H9 (cell line): ENCODE results near the gene CYB5A. TPM values are rescaled to one million over a fixed set of nuclear protein-coding genes. Genes with fewer than 3 reads are reported as not detected.

Experiments used
- DNase-seq: peaks from one replicate; pipeline ENCODE4 v3.0.0-alpha.2; 2017
- H2AFZ ChIP-seq: one replicate; pipeline ENCODE4 v1.6.1; 2013; ENCODE audit warnings: mild to moderate bottlenecking, low read length, control low read depth, moderate library complexity
- H2AK5ac ChIP-seq: 2 replicates; pipeline ENCODE4 v1.6.1; 2013; ENCODE audit warnings: low read length, control low read depth, mixed read lengths; ENCODE audit not compliant: insufficient read length
- H2BK120ac ChIP-seq: one replicate; pipeline ENCODE4 v1.6.1; 2013; ENCODE audit warnings: low read depth, mild to moderate bottlenecking, low read length, control low read depth, inconsistent platforms; ENCODE audit not compliant: poor library complexity, severe bottlenecking
- H2BK12ac ChIP-seq: 2 replicates; pipeline ENCODE4 v1.6.1; 2013; ENCODE audit warnings: low read length, control low read depth, mixed read lengths, low read depth; ENCODE audit not compliant: insufficient read length
- H2BK15ac ChIP-seq: 2 replicates; pipeline ENCODE4 v1.6.1; 2013; ENCODE audit warnings: low read depth, low read length, control low read depth
- H2BK20ac ChIP-seq: one replicate; pipeline ENCODE4 v1.6.1; 2013; ENCODE audit warnings: low read depth, mild to moderate bottlenecking, low read length, control low read depth, inconsistent platforms; ENCODE audit not compliant: poor library complexity, severe bottlenecking
- H2BK5ac ChIP-seq: 2 replicates; pipeline ENCODE4 v1.6.1; 2013; ENCODE audit warnings: low read length, control low read depth, mixed read lengths; ENCODE audit not compliant: insufficient read length
- H3K14ac ChIP-seq: 2 replicates; pipeline ENCODE4 v1.6.1; 2013; ENCODE audit warnings: low read length, control low read depth; ENCODE audit not compliant: insufficient read depth
- H3K18ac ChIP-seq: 2 replicates; pipeline ENCODE4 v1.6.1; 2013; ENCODE audit warnings: low read depth, mild to moderate bottlenecking, mixed read lengths, low read length, control low read depth; ENCODE audit not compliant: insufficient read length
- H3K23ac ChIP-seq: 2 replicates; pipeline ENCODE4 v1.6.1; 2013; ENCODE audit warnings: low read length, control low read depth, mixed read lengths, low read depth; ENCODE audit not compliant: insufficient read length
- H3K23me2 ChIP-seq: 2 replicates; pipeline ENCODE4 v1.6.1; 2013; ENCODE audit warnings: low read depth, mild to moderate bottlenecking, mixed read lengths, low read length, control low read depth; ENCODE audit not compliant: insufficient read length, poor library complexity, severe bottlenecking
- H3K27ac ChIP-seq: 2 replicates; pipeline ENCODE4 v1.5.1; 2013; ENCODE audit warnings: low read length, control low read depth, mixed read lengths, low read depth; ENCODE audit not compliant: insufficient read length
- H3K27me3 ChIP-seq: 2 replicates; pipeline ENCODE4 v1.6.1; 2013; ENCODE audit warnings: low read length, control low read depth, inconsistent platforms; ENCODE audit not compliant: insufficient read depth
- H3K4ac ChIP-seq: 2 replicates; pipeline ENCODE4 v1.6.1; 2013; ENCODE audit warnings: low read depth, mild to moderate bottlenecking, control low read depth, inconsistent platforms, low read length, moderate library complexity
- H3K4me1 ChIP-seq: 2 replicates; pipeline ENCODE4 v1.6.1; 2013; ENCODE audit warnings: low read length, control low read depth, inconsistent platforms; ENCODE audit not compliant: insufficient read depth
- H3K4me2 ChIP-seq: 2 replicates; pipeline ENCODE4 v1.6.1; 2013; ENCODE audit warnings: low read length, control low read depth, mixed read lengths; ENCODE audit not compliant: insufficient read length, insufficient read depth
- H3K56ac ChIP-seq: 2 replicates; pipeline ENCODE4 v1.6.1; 2013; ENCODE audit warnings: low read depth, mild to moderate bottlenecking, mixed read lengths, low read length, control low read depth; ENCODE audit not compliant: insufficient read length
- H3K79me1 ChIP-seq: 2 replicates; pipeline ENCODE4 v1.6.1; 2013; ENCODE audit warnings: low read depth, mild to moderate bottlenecking, moderate library complexity, low read length, control low read depth, inconsistent platforms; ENCODE audit not compliant: insufficient read depth, poor library complexity, severe bottlenecking
- H3K79me2 ChIP-seq: 2 replicates; pipeline ENCODE4 v1.6.1; 2013; ENCODE audit warnings: low read length, control low read depth, inconsistent platforms; ENCODE audit not compliant: insufficient read depth
- H3K9ac ChIP-seq: 2 replicates; pipeline ENCODE4 v1.6.1; 2013; ENCODE audit warnings: low read length, control low read depth, mixed read lengths; ENCODE audit not compliant: insufficient read length; ENCODE audit errors: extremely low read depth
- H3K9me3 ChIP-seq: one replicate; pipeline ENCODE4 v1.6.1; 2013; ENCODE audit warnings: low read depth, low read length, inconsistent platforms; ENCODE audit not compliant: control insufficient read depth
- H3T11ph ChIP-seq: one replicate; pipeline ENCODE4 v1.6.1; 2013; ENCODE audit warnings: mild to moderate bottlenecking, low read length, control low read depth, inconsistent platforms
- H4K20me1 ChIP-seq: one replicate; pipeline ENCODE4 v1.6.1; 2013; ENCODE audit not compliant: control insufficient read depth, insufficient read length, insufficient read depth
- H4K5ac ChIP-seq: 2 replicates; pipeline ENCODE4 v1.6.1; 2013; ENCODE audit warnings: low read depth, mild to moderate bottlenecking, mixed read lengths, low read length, control low read depth; ENCODE audit not compliant: insufficient read length
- H4K8ac ChIP-seq: replicated peaks from 2 replicates; pipeline ENCODE4 v1.6.1; 2013; ENCODE audit warnings: low read length, control low read depth, mixed read lengths, low read depth; ENCODE audit not compliant: insufficient read length
- H4K91ac ChIP-seq: 2 replicates; pipeline ENCODE4 v1.6.1; 2013; ENCODE audit warnings: low read depth, mild to moderate bottlenecking, moderate library complexity, mixed read lengths, low read length, control low read depth; ENCODE audit not compliant: insufficient read length
- H3K27ac Mint-ChIP-seq, 3 experiments: 2 replicates in 2 of 3; 3 replicates in 1 of 3; pipeline ENCODE4 v1.8.0; 2020 to 2021; ENCODE audit warnings: mixed read lengths in 3 of 3, mild to moderate bottlenecking in 1 of 3, moderate library complexity in 1 of 3
- H3K27me3 Mint-ChIP-seq: 2 replicates; pipeline ENCODE4 v1.8.0; 2021; ENCODE audit warnings: low read depth, mild to moderate bottlenecking, moderate library complexity, mixed read lengths
- H3K36me3 Mint-ChIP-seq, 3 experiments: 2 replicates in 2 of 3; 3 replicates in 1 of 3; pipeline ENCODE4 v1.8.0; 2020 to 2021; ENCODE audit warnings: low read depth in 3 of 3, mixed read lengths in 3 of 3; ENCODE audit not compliant: insufficient read depth in 1 of 3
- H3K4me1 Mint-ChIP-seq, 2 experiments: 2 replicates each; pipeline ENCODE4 v1.8.0; 2020; ENCODE audit warnings: mixed read lengths in 2 of 2
- H3K4me3 Mint-ChIP-seq, 2 experiments: 2 replicates in 1 of 2; 3 replicates in 1 of 2; pipeline ENCODE4 v1.8.0; 2020 to 2021; ENCODE audit warnings: mild to moderate bottlenecking in 2 of 2, mixed read lengths in 2 of 2, moderate library complexity in 1 of 2
- H3K9me3 Mint-ChIP-seq, 2 experiments: 2 replicates in 1 of 2; 3 replicates in 1 of 2; pipeline ENCODE4 v1.8.0; 2020; ENCODE audit warnings: mild to moderate bottlenecking in 2 of 2, mixed read lengths in 2 of 2, moderate library complexity in 1 of 2
- CTCF ChIP-seq: fragments of 200-600 bp; sonication (generic); conservative IDR thresholded peaks from 3 replicates; pipeline ENCODE4 v1.8.0; 2021; ENCODE audit warnings: antibody characterized with exemption, mild to moderate bottlenecking
- WGBS: extraction: QIAGEN DNeasy Blood & Tissue Kit; methylation state at CpG from one replicate; pipeline ENCODE4 v1.1.7; 2013; ENCODE audit warnings: missing lambda C conversion rate, low lambda C conversion rate, mixed read lengths; ENCODE audit not compliant: insufficient read length; ENCODE audit errors: extremely low coverage; 5-methylcytosine and 5-hydroxymethylcytosine counted together
- total RNA-seq: library from RNA; stranded (reverse); gene quantifications from 2 replicates; pipeline ENCODE4 v1.2.1, GENCODE V29; 2021

The CYB5A gene
- total RNA-seq, 1 experiment from 2014 or later: 93.2 TPM

GRCh38 chr18:74315464-74316256 is 23.9 kb upstream of the CYB5A start, which contains the start of gene C18orf63:
Gene C18orf63, plus strand, starts transcription at chr18:74315839. Its CDS starts 2,027 bp downstream, at chr18:74317866.
- Mint-ChIP-seq H3K9me3 (peaks cover 4 to 5% of the 10 kb centered on the region in 2 experiments; a peak in 4 of 5 replicates), H3K36me3 (peaks cover 0 to 2% (median 0%) of the 10 kb centered on the region in 3 experiments; a peak in 1 of 7 replicates), H3K27ac (peak within 1 kb of the TSS in 1 of 3 experiments; percentile 33; a peak in 1 of 7 replicates), H3K4me3 (no peak within 1 kb of the TSS), H3K27me3 (peaks cover 8% of the 10 kb centered on the region; the same call in 1 of the 2 replicates), H3K4me1 (peaks cover 5 to 8% of the 10 kb centered on the region in 2 experiments; a peak in 3 of 4 replicates)
- H4K5ac ChIP-seq: peak within 1 kb of the TSS; percentile 94
- no peak within 1 kb of the TSS; the same call in 1 of the 2 replicates for H3K4ac ChIP-seq
- H3K79me2 ChIP-seq: no peaks in the 10 kb centered on the region
- H2AFZ ChIP-seq: no peak within 1 kb of the TSS
- H3K27me3 ChIP-seq: no peaks in the 10 kb centered on the region
- H2AK5ac ChIP-seq: no peak within 1 kb of the TSS
- no peak within 1 kb of the TSS for H3K27ac ChIP-seq
- H3T11ph ChIP-seq: no peak within 1 kb of the TSS
- no peak within 1 kb of the TSS for H2BK120ac ChIP-seq
- peak within 1 kb of the TSS; percentile 64 for H2BK5ac ChIP-seq
- no peak within 1 kb of the TSS for H3K9ac ChIP-seq
- H3K79me1 ChIP-seq: no peaks in the 10 kb centered on the region
- no peak for TF ChIP-seq CTCF
- no peaks in the 10 kb centered on the region for H3K23me2 ChIP-seq
- H4K91ac ChIP-seq: no peak within 1 kb of the TSS
- H3K56ac ChIP-seq: no peak within 1 kb of the TSS
- H2BK20ac ChIP-seq: no peak within 1 kb of the TSS
- H2BK15ac ChIP-seq: 0 out of 2 replicates have a peak within 1 kb of the TSS, but pooled peaks have one; percentile 5
- H2BK12ac ChIP-seq: peak within 1 kb of the TSS; percentile 62
- peak within 1 kb of the TSS; percentile 87 for H3K18ac ChIP-seq
- H3K4me2 ChIP-seq: peak within 1 kb of the TSS; percentile 12
- H3K4me1 ChIP-seq: no peaks in the 10 kb centered on the region; the same call in 1 of the 2 replicates
- H3K14ac ChIP-seq: peak within 1 kb of the TSS; percentile 47; the same call in 1 of the 2 replicates
- H4K20me1 ChIP-seq: no peaks in the 10 kb centered on the region
- no peak within 1 kb of the TSS for H4K8ac ChIP-seq
- no peak within 1 kb of the TSS for H3K23ac ChIP-seq
- peaks cover 8% of the 10 kb centered on the region for H3K9me3 ChIP-seq
- WGBS: no CpG with 5 or more reads among the region's 51 CpGs
- DNase-seq: no peak
